Activated naive CD8-positive, alpha-beta T cell treated with anti-CD3 and anti-CD28 coated beads, Interleukin-2, amount 50 U/mL, for 24 hours (primary cell): Measurements from ENCODE around the gene LHX3.

Experiments
- ATAC-seq: fragments of 150-1000 bp; cut with Tn5 transposase; one replicate; pipeline ENCODE4 v1.10.0; 2021
- DNase-seq: peaks from one replicate; pipeline ENCODE4 v3.0.0; 2021
- H3K27ac Mint-ChIP-seq: one replicate; pipeline ENCODE4 v1.8.0; 2021; ENCODE audit warnings: mild to moderate bottlenecking, mixed read lengths
- H3K27me3 Mint-ChIP-seq: one replicate; pipeline ENCODE4 v1.8.0; 2021; ENCODE audit warnings: mixed read lengths
- H3K36me3 Mint-ChIP-seq: one replicate; pipeline ENCODE4 v1.8.0; 2021; ENCODE audit warnings: low read depth, mixed read lengths
- H3K4me1 Mint-ChIP-seq: one replicate; pipeline ENCODE4 v1.8.0; 2021; ENCODE audit warnings: mixed read lengths
- H3K4me3 Mint-ChIP-seq: one replicate; pipeline ENCODE4 v1.8.0; 2021; ENCODE audit warnings: mild to moderate bottlenecking, moderate library complexity, mixed read lengths
- H3K9me3 Mint-ChIP-seq: one replicate; pipeline ENCODE4 v1.8.0; 2021; ENCODE audit warnings: mixed read lengths

Gene LHX3

DNA sequence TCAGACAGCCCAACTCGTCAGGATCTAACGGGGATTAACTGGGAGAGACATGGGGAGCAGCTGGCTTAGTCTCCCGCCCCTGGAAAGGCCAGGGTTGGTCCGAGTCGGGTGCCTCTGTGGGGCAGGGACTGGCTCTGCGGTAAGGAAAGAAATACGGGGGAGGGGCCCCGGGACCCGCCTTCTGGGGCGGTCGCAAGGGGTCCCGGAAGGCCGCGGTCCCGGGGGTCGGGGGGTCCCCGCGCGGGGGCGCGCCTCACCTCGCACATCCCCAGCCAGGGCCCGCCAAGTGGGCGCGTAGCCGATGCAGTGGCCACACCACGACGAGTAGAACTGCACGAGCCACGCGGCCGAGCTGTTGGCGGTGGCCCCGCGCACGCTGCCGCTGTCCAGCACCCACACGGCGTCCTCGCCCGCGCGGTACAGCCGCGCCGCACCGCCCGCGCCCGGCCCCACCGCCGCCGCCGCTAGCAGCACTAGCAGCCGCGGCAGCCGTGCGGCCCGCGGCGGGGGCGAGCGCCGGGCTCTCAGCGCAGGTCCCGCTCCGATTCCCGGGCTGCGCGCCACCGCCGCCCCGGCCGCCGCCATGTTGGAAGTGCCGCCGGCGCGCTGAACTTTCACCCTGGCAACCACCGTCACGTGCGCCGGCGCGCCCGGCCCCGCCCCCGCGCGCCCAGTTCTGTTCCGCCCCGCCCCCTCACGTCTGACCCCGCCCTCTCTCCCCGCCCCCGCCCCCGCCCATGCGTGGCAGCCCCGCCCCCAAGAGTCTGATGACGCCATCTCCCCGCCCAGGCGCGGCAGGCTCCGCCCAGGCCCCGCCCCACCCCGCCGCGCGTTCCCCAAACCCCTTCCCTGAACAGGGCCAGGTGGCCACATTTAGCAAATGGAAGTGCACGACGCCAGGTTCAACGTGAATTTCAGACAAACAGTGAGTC lies 40.6 kb upstream of the LHX3 start, which contains the start of gene QSOX2:
QSOX2 (minus strand) TSS at position 594 of the 932 bp plus-strand sequence; CDS start at position 585, 9 bp downstream.
- Mint-ChIP-seq H3K27me3 (no peaks in the 10 kb centered on the region), H3K9me3 (no peaks in the 10 kb centered on the region), H3K4me1 (peaks cover 45% of the 10 kb centered on the region), H3K36me3 (peaks cover 11% of the 10 kb centered on the region), H3K27ac (peak within 1 kb of the TSS; percentile 83), H3K4me3 (peak within 1 kb of the TSS; percentile 88)
- ATAC-seq (peak; percentile 26), DNase-seq (peak; percentile 86)

DNA sequence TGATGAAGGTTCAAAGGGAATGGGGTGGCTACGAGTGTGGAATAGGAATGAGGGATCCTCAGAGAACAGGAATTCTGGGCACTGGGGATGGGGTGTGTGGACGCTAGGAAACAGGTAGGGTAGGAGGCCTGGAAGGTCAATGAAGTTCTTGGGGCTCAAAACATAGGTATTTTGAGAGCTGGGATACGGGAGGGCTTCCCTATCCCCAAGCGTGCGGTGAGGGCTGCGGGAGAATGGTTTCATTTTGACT lies 40.0 kb upstream of the LHX3 start:
- peaks cover 45% of the 10 kb centered on the region for H3K4me1 Mint-ChIP-seq
- no peak for ATAC-seq
- no peaks in the 10 kb centered on the region for H3K9me3 Mint-ChIP-seq
- H3K27ac Mint-ChIP-seq = peak overlapping the region; percentile 83
- H3K36me3 Mint-ChIP-seq = peaks cover 11% of the 10 kb centered on the region
- H3K27me3 Mint-ChIP-seq = no peaks in the 10 kb centered on the region
- peak overlapping the region; percentile 88 for H3K4me3 Mint-ChIP-seq
- DNase-seq = no peak

GRCh38 chr9:136244122-136244968 lies 39.4 kb upstream of the LHX3 start:
- Mint-ChIP-seq H3K27me3 (no peaks in the 10 kb centered on the region), H3K36me3 (peaks cover 11% of the 10 kb centered on the region), H3K27ac (peak overlapping the region; percentile 83), H3K9me3 (no peaks in the 10 kb centered on the region), H3K4me3 (peak overlapping the region; percentile 88), H3K4me1 (peaks cover 49% of the 10 kb centered on the region)
- ATAC-seq (peak; percentile 79), DNase-seq (peak; percentile 74)

GRCh38 chr9:136243631-136244030 lies 38.7 kb upstream of the LHX3 start:
- H3K36me3 Mint-ChIP-seq = peaks cover 11% of the 10 kb centered on the region
- H3K27ac Mint-ChIP-seq = peak overlapping the region; percentile 83
- H3K27me3 Mint-ChIP-seq = no peaks in the 10 kb centered on the region
- H3K4me3 Mint-ChIP-seq = peak overlapping the region; percentile 88
- DNase-seq (no peak), ATAC-seq (no peak)
- no peaks in the 10 kb centered on the region for H3K9me3 Mint-ChIP-seq
- peaks cover 54% of the 10 kb centered on the region for H3K4me1 Mint-ChIP-seq

- Mint-ChIP-seq H3K4me1 (peaks cover 60% of the 10 kb centered on the region), H3K4me3 (peak overlapping the region; percentile 88), H3K27me3 (no peaks in the 10 kb centered on the region), H3K9me3 (no peaks in the 10 kb centered on the region), H3K36me3 (peaks cover 11% of the 10 kb centered on the region), H3K27ac (peak overlapping the region; percentile 83)
- ATAC-seq = no peak
- no peak for DNase-seq
Observed at GRCh38 chr9:136242918-136243525, 38.1 kb upstream of the LHX3 start.

- H3K36me3 Mint-ChIP-seq = peaks cover 11% of the 10 kb centered on the region
- no peaks in the 10 kb centered on the region for H3K27me3 Mint-ChIP-seq
- H3K4me3 Mint-ChIP-seq = no peak overlapping the region
- no peak overlapping the region for H3K27ac Mint-ChIP-seq
- no peaks in the 10 kb centered on the region for H3K9me3 Mint-ChIP-seq
- ATAC-seq = no peak
- no peak for DNase-seq
- peaks cover 62% of the 10 kb centered on the region for H3K4me1 Mint-ChIP-seq
Observed at GRCh38 chr9:136242248-136242647, 37.3 kb upstream of the LHX3 start.

- Mint-ChIP-seq H3K27ac (no peak overlapping the region), H3K4me1 (peaks cover 62% of the 10 kb centered on the region), H3K27me3 (no peaks in the 10 kb centered on the region), H3K9me3 (no peaks in the 10 kb centered on the region), H3K36me3 (peaks cover 11% of the 10 kb centered on the region), H3K4me3 (no peak overlapping the region)
- no peak for DNase-seq
- no peak for ATAC-seq
Observed at GRCh38 chr9:136241542-136241941, 36.6 kb upstream of the LHX3 start.

- DNase-seq (no peak), ATAC-seq (no peak)
- Mint-ChIP-seq H3K9me3 (no peaks in the 10 kb centered on the region), H3K4me1 (peaks cover 59% of the 10 kb centered on the region), H3K27ac (no peak overlapping the region), H3K36me3 (peaks cover 11% of the 10 kb centered on the region), H3K4me3 (no peak overlapping the region), H3K27me3 (no peaks in the 10 kb centered on the region)
Observed at GRCh38 chr9:136240941-136241340, 36.0 kb upstream of the LHX3 start.

GRCh38 chr9:136239983-136240330 lies 35.0 kb upstream of the LHX3 start:
- Mint-ChIP-seq H3K9me3 (no peaks in the 10 kb centered on the region), H3K27ac (no peak overlapping the region), H3K36me3 (peaks cover 18% of the 10 kb centered on the region), H3K4me3 (no peak overlapping the region), H3K27me3 (no peaks in the 10 kb centered on the region), H3K4me1 (peaks cover 57% of the 10 kb centered on the region)
- ATAC-seq (no peak), DNase-seq (peak; percentile 21)

DNA sequence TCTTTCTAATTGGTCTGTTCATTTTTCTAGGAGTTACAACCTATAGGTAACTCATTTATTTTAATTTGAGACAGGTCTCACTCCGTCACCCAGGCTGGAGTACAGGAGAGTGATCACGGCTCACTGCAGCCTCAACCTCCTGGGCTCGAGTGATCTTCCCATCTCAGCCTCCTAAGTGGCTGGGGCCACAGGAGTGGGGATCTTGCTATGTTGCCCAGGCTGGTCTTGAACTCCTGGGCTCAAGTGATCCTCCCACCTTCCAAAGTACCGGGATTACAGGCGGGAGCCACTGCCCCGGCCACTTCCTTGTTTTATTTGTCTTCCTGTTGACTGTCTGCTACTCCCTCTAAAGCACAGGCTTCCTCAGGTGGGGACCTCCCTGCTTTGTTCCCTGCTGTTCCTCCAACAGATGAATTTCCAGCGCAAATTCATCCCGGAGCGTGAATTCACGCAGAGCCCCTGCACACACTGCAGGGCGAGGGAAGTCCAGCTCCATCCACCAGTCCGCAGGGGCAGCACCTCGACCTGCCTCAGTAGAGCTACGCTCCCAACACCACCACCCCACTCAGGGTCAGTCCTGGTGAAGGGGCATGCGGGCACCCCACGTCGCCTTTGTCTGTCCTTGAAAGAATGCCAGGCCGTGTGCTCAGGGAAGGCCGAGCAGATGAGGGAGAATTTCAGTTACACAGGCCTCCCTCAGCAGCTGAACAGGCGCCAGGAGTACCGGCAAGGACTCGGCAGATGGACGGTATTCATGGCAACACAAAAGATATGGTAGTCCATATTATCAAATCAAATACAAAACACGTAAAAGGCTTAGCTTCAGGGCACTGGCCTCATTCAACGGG lies 34.4 kb upstream of the LHX3 start:
- DNase-seq = no peak
- Mint-ChIP-seq H3K36me3 (peaks cover 18% of the 10 kb centered on the region), H3K4me1 (peaks cover 54% of the 10 kb centered on the region), H3K27me3 (no peaks in the 10 kb centered on the region), H3K27ac (no peak overlapping the region), H3K9me3 (no peaks in the 10 kb centered on the region), H3K4me3 (peak overlapping the region; percentile 11)
- ATAC-seq = no peak

DNA sequence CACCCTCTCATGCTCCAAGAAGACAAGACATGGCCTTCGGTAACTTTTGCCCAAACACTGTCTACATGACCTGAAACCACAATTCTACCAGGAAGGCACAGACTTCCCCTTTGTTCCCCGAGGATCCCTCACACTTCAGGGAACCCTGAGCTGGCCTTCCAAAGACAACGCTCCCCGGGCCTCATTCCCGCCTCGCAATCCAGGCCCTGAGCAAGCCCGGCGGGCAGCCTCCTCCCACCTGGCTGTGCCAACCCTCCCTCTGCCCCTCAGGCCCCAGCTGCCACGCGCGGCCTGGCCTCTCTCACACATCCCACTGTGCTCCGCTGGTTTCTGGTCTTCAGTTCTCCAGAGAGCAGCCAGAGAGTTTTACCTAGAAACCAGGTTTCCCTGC lies 33.4 kb upstream of the LHX3 start:
- no peak overlapping the region for H3K27ac Mint-ChIP-seq

GRCh38 chr9:136237486-136238341 lies 32.8 kb upstream of the LHX3 start:
- Mint-ChIP-seq H3K27ac (no peak overlapping the region), H3K27me3 (no peaks in the 10 kb centered on the region), H3K36me3 (peaks cover 16% of the 10 kb centered on the region), H3K4me1 (peaks cover 54% of the 10 kb centered on the region), H3K4me3 (no peak overlapping the region), H3K9me3 (no peaks in the 10 kb centered on the region)
- DNase-seq = no peak
- ATAC-seq = no peak

More for the DNA sequence above, 33.4 kb upstream of the LHX3 start:
- H3K27me3 Mint-ChIP-seq = no peaks in the 10 kb centered on the region
- H3K9me3 Mint-ChIP-seq = no peaks in the 10 kb centered on the region
- DNase-seq = no peak
- no peak overlapping the region for H3K4me3 Mint-ChIP-seq
- H3K4me1 Mint-ChIP-seq = peaks cover 54% of the 10 kb centered on the region
- peaks cover 15% of the 10 kb centered on the region for H3K36me3 Mint-ChIP-seq
- ATAC-seq = no peak
